ENCODE measurements around the gene VSTM1.

The VSTM1 gene, protein sequence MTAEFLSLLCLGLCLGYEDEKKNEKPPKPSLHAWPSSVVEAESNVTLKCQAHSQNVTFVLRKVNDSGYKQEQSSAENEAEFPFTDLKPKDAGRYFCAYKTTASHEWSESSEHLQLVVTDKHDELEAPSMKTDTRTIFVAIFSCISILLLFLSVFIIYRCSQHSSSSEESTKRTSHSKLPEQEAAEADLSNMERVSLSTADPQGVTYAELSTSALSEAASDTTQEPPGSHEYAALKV

GRCh38 chr19:54063350-54064116 is at the start of gene VSTM1:
TSS of gene VSTM1 (minus strand) at chr19:54063897. CDS start at chr19:54063777, 120 bp downstream.
- Histone ChIP-seq H3K9me3 (ENCODE audit: control insufficient read depth, insufficient read depth, low read depth, low read length) (no peaks in the 10 kb centered on the region), H3K4me1 (ENCODE audit: control insufficient read depth, insufficient read depth, low read length) (no peaks in the 10 kb centered on the region), H3K27ac (ENCODE audit: extremely low read depth, low read depth, low read length) (no peak within 1 kb of the TSS), H3K36me3 (ENCODE audit: control insufficient read depth in 2 of 2, insufficient read depth in 1 of 2, low read length in 2 of 2) (no peaks in the 10 kb centered on the region), H3K4me3 (ENCODE audit: low read depth, low read length) (no peak within 1 kb of the TSS)
- ChIA-PET POLR2A (no interaction called here), CTCF (interaction anchor here (0.6 to 1.0 kb wide), 4 partner anchors 34 to 563 kb away, joined by 3 to 5 read pairs (median 3); no protein-coding TSS in a partner anchor)
- TF ChIP-seq ZNF555 (tag by site-specific recombination; conservative IDR thresholded peaks at IDR 0.05), result no peak
- TF ChIP-seq KLF7 (tag by site-specific recombination; IDR thresholded peaks at IDR 0.05; ENCODE audit: borderline replicate concordance), result no peak
- TF ChIP-seq ZSCAN5A (tag by site-specific recombination; IDR thresholded peaks at IDR 0.05), result no peak
- no peak for TF ChIP-seq ZNF133 (tag by site-specific recombination; IDR thresholded peaks at IDR 0.05)
- TF ChIP-seq ZNF202 (tag by site-specific recombination; IDR thresholded peaks at IDR 0.05; ENCODE audit: borderline replicate concordance), result no peak
- TF ChIP-seq BCL11A (tag by site-specific recombination; IDR thresholded peaks at IDR 0.05; ENCODE audit: low read depth), result no peak
- TF ChIP-seq, protein P1, sequence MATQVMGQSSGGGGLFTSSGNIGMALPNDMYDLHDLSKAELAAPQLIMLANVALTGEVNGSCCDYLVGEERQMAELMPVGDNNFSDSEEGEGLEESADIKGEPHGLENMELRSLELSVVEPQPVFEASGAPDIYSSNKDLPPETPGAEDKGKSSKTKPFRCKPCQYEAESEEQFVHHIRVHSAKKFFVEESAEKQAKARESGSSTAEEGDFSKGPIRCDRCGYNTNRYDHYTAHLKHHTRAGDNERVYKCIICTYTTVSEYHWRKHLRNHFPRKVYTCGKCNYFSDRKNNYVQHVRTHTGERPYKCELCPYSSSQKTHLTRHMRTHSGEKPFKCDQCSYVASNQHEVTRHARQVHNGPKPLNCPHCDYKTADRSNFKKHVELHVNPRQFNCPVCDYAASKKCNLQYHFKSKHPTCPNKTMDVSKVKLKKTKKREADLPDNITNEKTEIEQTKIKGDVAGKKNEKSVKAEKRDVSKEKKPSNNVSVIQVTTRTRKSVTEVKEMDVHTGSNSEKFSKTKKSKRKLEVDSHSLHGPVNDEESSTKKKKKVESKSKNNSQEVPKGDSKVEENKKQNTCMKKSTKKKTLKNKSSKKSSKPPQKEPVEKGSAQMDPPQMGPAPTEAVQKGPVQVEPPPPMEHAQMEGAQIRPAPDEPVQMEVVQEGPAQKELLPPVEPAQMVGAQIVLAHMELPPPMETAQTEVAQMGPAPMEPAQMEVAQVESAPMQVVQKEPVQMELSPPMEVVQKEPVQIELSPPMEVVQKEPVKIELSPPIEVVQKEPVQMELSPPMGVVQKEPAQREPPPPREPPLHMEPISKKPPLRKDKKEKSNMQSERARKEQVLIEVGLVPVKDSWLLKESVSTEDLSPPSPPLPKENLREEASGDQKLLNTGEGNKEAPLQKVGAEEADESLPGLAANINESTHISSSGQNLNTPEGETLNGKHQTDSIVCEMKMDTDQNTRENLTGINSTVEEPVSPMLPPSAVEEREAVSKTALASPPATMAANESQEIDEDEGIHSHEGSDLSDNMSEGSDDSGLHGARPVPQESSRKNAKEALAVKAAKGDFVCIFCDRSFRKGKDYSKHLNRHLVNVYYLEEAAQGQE (tag by site-specific recombination; IDR thresholded peaks at IDR 0.05), result no peak
- no peak for TF ChIP-seq ZNF138 (tag by site-specific recombination; IDR thresholded peaks at IDR 0.05; ENCODE audit: borderline replicate concordance)
- TF ChIP-seq ZNF433 (tag by site-specific recombination; IDR thresholded peaks at IDR 0.05; ENCODE audit: low read depth), result no peak
- no peak for TF ChIP-seq ZNF114 (tag by site-specific recombination; IDR thresholded peaks at IDR 0.05)
- TF ChIP-seq ZNF626 (tag by site-specific recombination; IDR thresholded peaks at IDR 0.05), result no peak
- TF ChIP-seq KLF1 (tag by site-specific recombination; IDR thresholded peaks at IDR 0.05), result no peak
- TF ChIP-seq ZNF561 (tag by site-specific recombination; IDR thresholded peaks at IDR 0.05; ENCODE audit: borderline replicate concordance), result no peak
- no peak for TF ChIP-seq ZNF747 (tag by site-specific recombination; IDR thresholded peaks at IDR 0.05)

DNA sequence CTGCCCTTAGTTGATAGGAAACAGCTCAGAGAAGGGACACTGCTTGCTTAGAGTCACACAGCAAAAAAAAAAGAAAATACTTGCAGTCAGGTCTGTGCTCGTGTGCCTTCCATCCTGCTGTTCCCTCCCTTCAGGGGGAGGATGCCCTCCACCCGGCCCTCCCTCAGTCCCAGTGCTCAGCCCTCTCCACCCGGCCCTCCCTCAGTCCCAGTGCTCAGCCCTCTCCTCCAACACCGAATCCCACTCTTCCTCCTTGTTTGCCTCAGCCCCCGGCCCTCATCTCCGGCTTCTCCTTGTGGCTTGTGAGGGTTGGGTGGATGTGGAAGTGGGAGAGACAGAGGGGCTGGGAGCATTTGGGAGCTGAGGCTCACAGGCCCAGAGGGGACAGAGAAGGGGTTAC is 46.0 kb upstream of the VSTM1 start:
- Histone ChIP-seq H3K27ac (ENCODE audit: extremely low read depth, low read depth, low read length) (0 out of 2 replicates have a peak overlapping the region, but pooled peaks have one; percentile 9), H3K4me3 (ENCODE audit: low read depth, low read length) (no peak overlapping the region), H3K9me3 (ENCODE audit: control insufficient read depth, insufficient read depth, low read depth, low read length) (no peaks in the 10 kb centered on the region), H3K36me3 (ENCODE audit: control insufficient read depth in 2 of 2, insufficient read depth in 1 of 2, low read length in 2 of 2) (peaks cover 80 to 81% of the 10 kb centered on the region in 2 experiments), H3K4me1 (ENCODE audit: control insufficient read depth, insufficient read depth, low read length) (peaks cover 3% of the 10 kb centered on the region; the same call in 1 of the 2 replicates)
- CTCF ChIA-PET, result no interaction called here
- POLR2A ChIA-PET, result interaction anchor here (0.6 kb wide), 1 partner anchor 27 kb away, joined by 4 read pairs; the partner anchor contains the start of gene CNOT3
- TF ChIP-seq ZNF146 (tag by site-specific recombination; IDR thresholded peaks at IDR 0.05) (no peak), ZNF132 (tag by site-specific recombination; IDR thresholded peaks at IDR 0.05; ENCODE audit: borderline replicate concordance) (no peak), ZNF114 (tag by site-specific recombination; IDR thresholded peaks at IDR 0.05) (no peak), ZNF558 (tag by site-specific recombination; IDR thresholded peaks at IDR 0.05) (no peak), MYNN (tag by site-specific recombination; IDR thresholded peaks at IDR 0.05; ENCODE audit: borderline replicate concordance) (no peak), SETDB1 (IDR thresholded peaks at IDR 0.05; ENCODE audit: insufficient read length, low read length) (no peak), ZSCAN16 (tag by site-specific recombination; IDR thresholded peaks at IDR 0.05) (no peak), ZNF510 (tag by site-specific recombination; IDR thresholded peaks at IDR 0.05; ENCODE audit: insufficient replicate concordance) (no peak), EGR2 (tag by site-specific recombination; IDR thresholded peaks at IDR 0.05; ENCODE audit: low read depth) (peak; percentile 42; the same call in 1 of the 2 replicates), ZNF398 (tag by site-specific recombination; IDR thresholded peaks at IDR 0.05) (no peak)
- TF ChIP-seq, protein P2, sequence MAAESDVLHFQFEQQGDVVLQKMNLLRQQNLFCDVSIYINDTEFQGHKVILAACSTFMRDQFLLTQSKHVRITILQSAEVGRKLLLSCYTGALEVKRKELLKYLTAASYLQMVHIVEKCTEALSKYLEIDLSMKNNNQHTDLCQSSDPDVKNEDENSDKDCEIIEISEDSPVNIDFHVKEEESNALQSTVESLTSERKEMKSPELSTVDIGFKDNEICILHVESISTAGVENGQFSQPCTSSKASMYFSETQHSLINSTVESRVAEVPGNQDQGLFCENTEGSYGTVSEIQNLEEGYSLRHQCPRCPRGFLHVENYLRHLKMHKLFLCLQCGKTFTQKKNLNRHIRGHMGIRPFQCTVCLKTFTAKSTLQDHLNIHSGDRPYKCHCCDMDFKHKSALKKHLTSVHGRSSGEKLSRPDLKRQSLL (tag by site-specific recombination; IDR thresholded peaks at IDR 0.05), result peak; percentile 25; the same call in 1 of the 2 replicates
